GM12875 (cell line): ENCODE data around the gene SETBP1.

Source experiments
- H3K4me3 ChIP-seq: one replicate; pipeline ENCODE4 v1.5.1; 2011; ENCODE audit warnings: low read depth, low read length, control low read depth
- CTCF ChIP-seq: IDR thresholded peaks from 2 replicates; pipeline ENCODE4 v1.5.1; 2011; ENCODE audit warnings: low read depth, mild to moderate bottlenecking, control low read depth, inconsistent platforms, low read length, moderate library complexity, borderline replicate concordance; ENCODE audit not compliant: insufficient read depth

The SETBP1 gene

GRCh38 chr18:45112682-45113081 lies 432.0 kb downstream of the SETBP1 start:
- no peak for TF ChIP-seq CTCF

GRCh38 chr18:45116116-45116515 lies 435.4 kb downstream of the SETBP1 start:
- no peak overlapping the region for H3K4me3 ChIP-seq
- TF ChIP-seq CTCF, result no peak

More at GRCh38 chr18:45112682-45113081, 432.0 kb downstream of the SETBP1 start:
- no peak overlapping the region for H3K4me3 ChIP-seq
